Type B pancreatic cell (in vitro differentiated cells): ENCODE results near the gene NALCN. TPM values are rescaled to one million over a fixed set of nuclear protein-coding genes. Genes with fewer than 3 reads are reported as not detected.

ENCODE experiments used
- DNase-seq: peaks from one replicate; pipeline ENCODE4 v3.0.0; 2021; ENCODE audit warnings: mixed read lengths; ENCODE audit not compliant: unreplicated experiment; ENCODE audit errors: extremely low spot score
- H3K27ac Mint-ChIP-seq: 2 replicates; pipeline ENCODE4 v1.8.0; 2021; ENCODE audit warnings: mild to moderate bottlenecking, mixed read lengths
- H3K27me3 Mint-ChIP-seq: 2 replicates; pipeline ENCODE4 v1.8.0; 2021; ENCODE audit warnings: mixed read lengths
- H3K36me3 Mint-ChIP-seq: 2 replicates; pipeline ENCODE4 v1.8.0; 2021; ENCODE audit warnings: mixed read lengths
- H3K4me1 Mint-ChIP-seq: one replicate; pipeline ENCODE4 v1.8.0; 2021; ENCODE audit warnings: mixed read lengths; ENCODE audit not compliant: unreplicated experiment
- H3K4me3 Mint-ChIP-seq: 2 replicates; pipeline ENCODE4 v1.8.0; 2021; ENCODE audit warnings: mild to moderate bottlenecking, mixed read lengths
- H3K9me3 Mint-ChIP-seq: 2 replicates; pipeline ENCODE4 v1.8.0; 2021; ENCODE audit warnings: mixed read lengths
- CTCF ChIP-seq: fragments of 200-600 bp; sonication (generic); conservative IDR thresholded peaks from 2 replicates; pipeline ENCODE4 v1.5.0; 2021; ENCODE audit warnings: antibody characterized with exemption, mild to moderate bottlenecking
- total RNA-seq: library from RNA; stranded (reverse); gene quantifications from 2 replicates; pipeline ENCODE4 v1.2.1, GENCODE V29; 2021; ENCODE audit warnings: low replicate concordance

The NALCN gene
- total RNA-seq, 1 donor from 2014 or later: 0.70 TPM

- H3K4me1 Mint-ChIP-seq: no peaks in the 10 kb centered on the region
- H3K4me3 Mint-ChIP-seq: no peak overlapping the region
- no peaks in the 10 kb centered on the region for H3K9me3 Mint-ChIP-seq
- H3K27ac Mint-ChIP-seq: no peak overlapping the region
- H3K27me3 Mint-ChIP-seq: peaks cover 31% of the 10 kb centered on the region
- no peaks in the 10 kb centered on the region for H3K36me3 Mint-ChIP-seq
- no peak for DNase-seq
- peak; percentile 94 for TF ChIP-seq CTCF
These were observed 271.4 kb downstream of the NALCN start for GRCh38 chr13:101144808-101145419.

DNA sequence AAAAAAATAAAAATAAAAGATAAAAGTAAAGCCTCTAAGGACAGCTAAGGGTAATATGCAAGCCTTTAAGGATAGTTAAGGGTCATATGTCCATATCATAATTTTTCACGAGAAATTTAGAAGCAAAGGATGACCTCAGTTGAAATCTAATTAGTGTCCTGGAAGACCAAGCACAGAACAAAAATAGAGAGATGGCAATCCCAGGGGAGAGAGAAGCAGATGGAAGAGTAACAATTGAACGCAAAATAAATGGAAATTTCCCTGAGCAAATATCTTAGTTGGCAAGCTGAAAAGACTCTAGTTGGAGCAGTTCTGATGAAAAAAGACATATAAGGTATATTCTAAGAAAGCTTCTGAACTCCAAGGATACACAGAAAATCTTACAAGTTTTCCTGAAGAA lies 275.4 kb downstream of the NALCN start:
- DNase-seq: no peak
- H3K9me3 Mint-ChIP-seq: no peaks in the 10 kb centered on the region
- no peak overlapping the region for H3K27ac Mint-ChIP-seq
- no peak overlapping the region for H3K4me3 Mint-ChIP-seq
- peaks cover 26% of the 10 kb centered on the region for H3K27me3 Mint-ChIP-seq
- no peak for TF ChIP-seq CTCF
- H3K36me3 Mint-ChIP-seq: no peaks in the 10 kb centered on the region
- H3K4me1 Mint-ChIP-seq: peaks cover 10% of the 10 kb centered on the region

DNA sequence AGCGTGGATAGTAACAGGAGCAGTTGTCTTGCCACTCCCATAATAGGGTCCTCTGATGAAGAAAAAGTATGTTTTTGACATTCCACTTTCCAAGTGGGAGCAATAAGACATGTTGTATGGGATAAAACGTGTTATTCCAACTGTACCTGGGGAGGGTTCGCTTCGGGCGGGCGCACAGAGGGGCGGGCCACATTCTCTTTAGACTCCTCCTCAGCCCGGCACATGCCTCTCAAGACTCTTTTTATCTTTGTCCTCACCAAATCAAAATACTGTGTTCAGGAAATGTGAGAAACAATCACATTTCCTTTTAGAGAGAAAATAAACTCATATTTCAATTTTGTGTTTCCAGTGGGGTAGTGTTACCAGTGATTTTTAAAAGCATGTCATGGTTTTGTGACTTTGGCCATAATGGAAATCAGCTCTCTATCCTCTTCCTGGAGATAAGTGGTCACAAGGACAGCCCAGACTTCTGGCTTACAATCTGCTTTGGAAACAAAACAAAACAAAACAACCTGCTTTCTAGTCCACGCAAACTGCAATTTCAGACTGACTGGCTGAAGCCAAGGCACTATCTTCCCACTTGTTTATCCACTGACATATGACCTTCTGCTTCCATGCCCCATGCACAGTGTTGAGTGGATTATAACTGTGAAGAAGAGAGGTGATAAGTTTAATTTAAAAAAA lies 276.1 kb downstream of the NALCN start:
- Mint-ChIP-seq H3K4me1 (peaks cover 10% of the 10 kb centered on the region), H3K27me3 (peaks cover 26% of the 10 kb centered on the region), H3K27ac (no peak overlapping the region), H3K9me3 (no peaks in the 10 kb centered on the region), H3K4me3 (no peak overlapping the region), H3K36me3 (no peaks in the 10 kb centered on the region)
- no peak for TF ChIP-seq CTCF
- DNase-seq: no peak

DNA sequence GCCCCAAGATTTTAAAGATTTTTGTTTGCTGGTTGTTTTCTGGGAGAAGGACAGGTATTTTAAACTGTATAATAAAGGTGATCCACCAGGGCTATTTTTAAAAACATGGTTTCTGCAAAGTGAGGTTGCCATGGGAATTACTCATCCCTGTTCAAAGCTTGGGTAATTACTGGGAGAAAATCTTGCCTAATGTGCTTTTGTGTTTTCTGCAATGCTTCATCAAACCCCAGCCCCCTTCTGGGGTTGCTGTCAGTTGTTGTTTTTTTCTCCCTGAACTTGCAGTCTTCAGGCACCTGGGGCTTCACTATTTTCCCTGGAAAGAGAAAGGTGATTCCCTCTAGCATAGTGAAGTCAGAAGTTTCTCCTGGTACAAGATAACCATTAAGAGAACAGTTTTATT lies 277.2 kb downstream of the NALCN start:
- H3K27ac Mint-ChIP-seq: no peak overlapping the region
- H3K27me3 Mint-ChIP-seq: peaks cover 23% of the 10 kb centered on the region
- H3K9me3 Mint-ChIP-seq: no peaks in the 10 kb centered on the region
- no peak for TF ChIP-seq CTCF
- peaks cover 10% of the 10 kb centered on the region for H3K4me1 Mint-ChIP-seq
- H3K4me3 Mint-ChIP-seq: no peak overlapping the region
- H3K36me3 Mint-ChIP-seq: no peaks in the 10 kb centered on the region
- no peak for DNase-seq

DNA sequence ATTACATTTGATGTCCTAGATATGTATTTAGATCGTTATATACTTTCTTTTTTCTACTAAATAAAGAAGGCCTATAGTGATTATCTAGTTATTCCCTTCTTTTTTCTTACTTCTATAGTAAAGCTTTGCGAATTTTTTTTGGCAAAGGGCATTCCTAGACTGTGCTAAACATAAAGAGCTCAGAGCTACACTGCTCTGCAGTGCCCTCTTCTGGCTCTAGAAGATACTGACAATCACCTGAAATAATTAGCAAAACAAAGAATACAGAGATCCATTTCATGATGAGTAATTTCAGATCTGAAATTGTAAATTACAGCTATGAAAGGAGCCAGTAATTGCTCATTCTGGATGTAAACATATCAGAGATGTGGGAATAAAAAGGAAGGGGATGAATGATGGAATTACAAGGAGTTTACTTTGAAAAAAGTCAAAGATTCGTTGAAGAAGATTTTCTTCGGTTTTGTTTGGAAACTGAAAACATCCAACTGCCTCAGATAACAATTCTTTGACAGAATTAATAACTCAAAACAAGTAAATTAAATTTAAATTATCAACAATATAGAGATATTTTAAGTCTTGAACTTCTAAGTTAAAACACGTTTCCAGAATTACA lies 288.5 kb downstream of the NALCN start:
- H3K4me1 Mint-ChIP-seq: peaks cover 4% of the 10 kb centered on the region
- no peaks in the 10 kb centered on the region for H3K36me3 Mint-ChIP-seq
- no peaks in the 10 kb centered on the region for H3K9me3 Mint-ChIP-seq
- no peak for DNase-seq
- TF ChIP-seq CTCF: peak; percentile 92
- no peaks in the 10 kb centered on the region for H3K27me3 Mint-ChIP-seq
- H3K27ac Mint-ChIP-seq: no peak overlapping the region
- no peak overlapping the region for H3K4me3 Mint-ChIP-seq
